ENCODE measurements around the gene USP17L21.
"Not testable (repeated sequence)": the region's sequence is repeated elsewhere in the genome, so short reads cannot be mapped to it uniquely, and the experiment has no call there.

USP17L21 gene, protein sequence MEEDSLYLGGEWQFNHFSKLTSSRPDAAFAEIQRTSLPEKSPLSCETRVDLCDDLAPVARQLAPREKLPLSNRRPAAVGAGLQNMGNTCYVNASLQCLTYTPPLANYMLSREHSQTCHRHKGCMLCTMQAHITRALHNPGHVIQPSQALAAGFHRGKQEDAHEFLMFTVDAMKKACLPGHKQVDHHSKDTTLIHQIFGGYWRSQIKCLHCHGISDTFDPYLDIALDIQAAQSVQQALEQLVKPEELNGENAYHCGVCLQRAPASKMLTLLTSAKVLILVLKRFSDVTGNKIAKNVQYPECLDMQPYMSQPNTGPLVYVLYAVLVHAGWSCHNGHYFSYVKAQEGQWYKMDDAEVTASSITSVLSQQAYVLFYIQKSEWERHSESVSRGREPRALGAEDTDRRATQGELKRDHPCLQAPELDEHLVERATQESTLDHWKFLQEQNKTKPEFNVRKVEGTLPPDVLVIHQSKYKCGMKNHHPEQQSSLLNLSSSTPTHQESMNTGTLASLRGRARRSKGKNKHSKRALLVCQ

DNA sequence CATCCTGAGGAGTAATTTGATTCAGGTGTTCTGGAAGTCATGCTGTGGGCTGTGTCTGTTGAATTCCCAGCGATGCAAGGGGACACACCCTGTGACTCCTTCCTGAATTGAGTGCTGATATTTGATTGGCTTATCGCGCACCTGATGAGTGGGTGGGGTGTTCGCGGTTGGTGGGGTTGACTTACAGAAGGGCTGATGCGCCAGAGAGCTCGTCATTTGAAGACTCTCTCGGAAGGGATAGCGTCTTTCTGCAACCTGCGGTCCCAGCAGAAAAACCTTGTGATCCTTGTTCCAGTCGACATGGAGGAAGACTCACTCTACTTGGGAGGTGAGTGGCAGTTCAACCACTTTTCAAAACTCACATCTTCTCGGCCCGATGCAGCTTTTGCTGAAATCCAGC lies at the start of gene USP17L21:
TSS of gene USP17L21 (plus strand) at position 301 of the 400 bp plus-strand sequence. CDS start at position 301, 0 bp downstream.
- DNase-seq (ENCODE audit: low spot score): not testable (repeated sequence)

DNA sequence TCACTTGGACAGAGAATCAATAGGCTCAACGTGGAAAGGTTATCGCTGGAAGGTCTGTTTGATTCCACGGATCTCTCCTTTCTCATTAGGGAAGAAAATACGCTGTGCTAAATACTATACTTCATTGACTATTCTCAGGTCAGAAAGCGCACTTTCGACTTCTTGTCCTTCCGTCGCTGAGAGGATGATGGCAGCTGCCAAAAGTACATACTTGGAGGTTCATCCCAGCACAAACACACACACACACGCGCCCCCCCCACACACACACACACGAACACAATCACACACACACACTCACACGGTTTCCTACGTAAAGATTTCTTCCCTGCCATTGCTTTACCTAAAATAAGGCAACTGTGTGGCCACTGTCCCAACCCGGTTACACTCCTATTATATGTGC lies 48.0 kb upstream of the USP17L21 start:
- not testable (repeated sequence) for DNase-seq (ENCODE audit: low spot score)

DNA sequence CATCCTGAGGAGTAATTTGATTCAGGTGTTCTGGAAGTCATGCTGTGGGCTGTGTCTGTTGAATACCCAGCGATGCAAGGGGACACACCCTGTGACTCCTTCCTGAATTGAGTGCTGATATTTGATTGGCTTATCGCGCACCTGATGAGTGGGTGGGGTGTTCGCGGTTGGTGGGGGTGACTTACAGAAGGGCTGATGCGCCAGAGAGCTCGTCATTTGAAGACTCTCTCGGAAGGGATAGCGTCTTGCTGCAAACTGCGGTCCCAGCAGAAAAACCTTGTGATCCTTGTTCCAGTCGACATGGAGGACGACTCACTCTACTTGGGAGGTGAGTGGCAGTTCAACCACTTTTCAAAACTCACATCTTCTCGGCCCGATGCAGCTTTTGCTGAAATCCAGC lies 47.6 kb upstream of the USP17L21 start, which contains the start of gene USP17L11:
TSS of gene USP17L11 (plus strand) at position 301 of the 400 bp plus-strand sequence. CDS start at position 301, 0 bp downstream.
- not testable (repeated sequence) for DNase-seq (ENCODE audit: low spot score)

DNA sequence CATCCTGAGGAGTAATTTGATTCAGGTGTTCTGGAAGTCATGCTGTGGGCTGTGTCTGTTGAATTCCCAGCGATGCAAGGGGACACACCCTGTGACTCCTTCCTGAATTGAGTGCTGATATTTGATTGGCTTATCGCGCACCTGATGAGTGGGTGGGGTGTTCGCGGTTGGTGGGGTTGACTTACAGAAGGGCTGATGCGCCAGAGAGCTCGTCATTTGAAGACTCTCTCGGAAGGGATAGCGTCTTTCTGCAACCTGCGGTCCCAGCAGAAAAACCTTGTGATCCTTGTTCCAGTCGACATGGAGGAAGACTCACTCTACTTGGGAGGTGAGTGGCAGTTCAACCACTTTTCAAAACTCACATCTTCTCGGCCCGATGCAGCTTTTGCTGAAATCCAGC lies 42.8 kb upstream of the USP17L21 start, which contains the start of gene USP17L12:
TSS of gene USP17L12 (plus strand) at position 301 of the 400 bp plus-strand sequence. CDS start at position 301, 0 bp downstream.
- not testable (repeated sequence) for DNase-seq (ENCODE audit: low spot score)

DNA sequence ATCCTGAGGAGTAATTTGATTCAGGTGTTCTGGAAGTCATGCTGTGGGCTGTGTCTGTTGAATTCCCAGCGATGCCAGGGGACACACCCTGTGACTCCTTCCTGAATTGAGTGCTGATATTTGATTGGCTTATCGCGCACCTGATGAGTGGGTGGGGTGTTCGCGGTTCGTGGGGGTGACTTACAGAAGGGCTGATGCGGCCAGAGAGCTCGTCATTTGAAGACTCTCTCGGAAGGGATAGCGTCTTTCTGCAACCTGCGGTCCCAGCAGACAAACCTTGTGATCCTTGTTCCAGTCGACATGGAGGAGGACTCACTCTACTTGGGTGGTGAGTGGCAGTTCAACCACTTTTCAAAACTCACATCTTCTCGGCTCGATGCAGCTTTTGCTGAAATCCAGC lies 38.1 kb upstream of the USP17L21 start, which contains the start of gene USP17L13:
TSS of gene USP17L13 (plus strand) at position 301 of the 400 bp plus-strand sequence. CDS start at position 301, 0 bp downstream.
- not testable (repeated sequence) for DNase-seq (ENCODE audit: low spot score)

DNA sequence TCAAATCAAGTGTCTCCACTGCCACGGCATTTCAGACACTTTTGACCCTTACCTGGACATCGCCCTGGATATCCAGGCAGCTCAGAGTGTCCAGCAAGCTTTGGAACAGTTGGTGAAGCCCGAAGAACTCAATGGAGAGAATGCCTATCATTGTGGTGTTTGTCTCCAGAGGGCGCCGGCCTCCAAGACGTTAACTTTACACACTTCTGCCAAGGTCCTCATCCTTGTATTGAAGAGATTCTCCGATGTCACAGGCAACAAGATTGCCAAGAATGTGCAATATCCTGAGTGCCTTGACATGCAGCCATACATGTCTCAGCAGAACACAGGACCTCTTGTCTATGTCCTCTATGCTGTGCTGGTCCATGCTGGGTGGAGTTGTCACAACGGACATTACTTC lies 32.4 kb upstream of the USP17L21 start:
- not testable (repeated sequence) for DNase-seq (ENCODE audit: low spot score)

DNA sequence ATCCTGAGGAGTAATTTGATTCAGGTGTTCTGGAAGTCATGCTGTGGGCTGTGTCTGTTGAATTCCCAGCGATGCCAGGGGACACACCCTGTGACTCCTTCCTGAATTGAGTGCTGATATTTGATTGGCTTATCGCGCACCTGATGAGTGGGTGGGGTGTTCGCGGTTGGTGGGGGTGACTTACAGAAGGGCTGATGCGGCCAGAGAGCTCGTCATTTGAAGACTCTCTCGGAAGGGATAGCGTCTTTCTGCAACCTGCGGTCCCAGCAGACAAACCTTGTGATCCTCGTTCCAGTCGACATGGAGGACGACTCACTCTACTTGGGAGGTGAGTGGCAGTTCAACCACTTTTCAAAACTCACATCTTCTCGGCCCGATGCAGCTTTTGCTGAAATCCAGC lies 28.6 kb upstream of the USP17L21 start, which contains the start of gene USP17L15:
TSS of gene USP17L15 (plus strand) at position 301 of the 400 bp plus-strand sequence. CDS start at position 301, 0 bp downstream.
- not testable (repeated sequence) for DNase-seq (ENCODE audit: low spot score)

DNA sequence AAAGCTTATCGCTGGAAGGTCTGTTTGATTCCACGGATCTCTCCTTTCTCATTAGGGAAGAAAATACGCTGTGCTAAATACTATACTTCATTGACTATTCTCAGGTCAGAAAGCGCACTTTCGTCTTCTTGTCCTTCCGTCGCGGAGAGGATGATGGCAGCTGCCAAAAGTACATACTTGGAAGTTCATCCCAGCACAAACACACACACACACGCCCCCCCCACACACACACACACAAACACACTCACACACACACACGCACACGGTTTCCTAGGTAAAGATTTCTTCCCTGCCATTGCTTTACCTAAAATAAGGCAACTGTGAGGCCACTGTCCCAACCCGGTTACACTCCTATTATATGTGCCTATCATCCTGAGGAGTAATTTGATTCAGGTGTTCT lies 24.2 kb upstream of the USP17L21 start:
- peak; percentile 0 for DNase-seq (ENCODE audit: low spot score)

DNA sequence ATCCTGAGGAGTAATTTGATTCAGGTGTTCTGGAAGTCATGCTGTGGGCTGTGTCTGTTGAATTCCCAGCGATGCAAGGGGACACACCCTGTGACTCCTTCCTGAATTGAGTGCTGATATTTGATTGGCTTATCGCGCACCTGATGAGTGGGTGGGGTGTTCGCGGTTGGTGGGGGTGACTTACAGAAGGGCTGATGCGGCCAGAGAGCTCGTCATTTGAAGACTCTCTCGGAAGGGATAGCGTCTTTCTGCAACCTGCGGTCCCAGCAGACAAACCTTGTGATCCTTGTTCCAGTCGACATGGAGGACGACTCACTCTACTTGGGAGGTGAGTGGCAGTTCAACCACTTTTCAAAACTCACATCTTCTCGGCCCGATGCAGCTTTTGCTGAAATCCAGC lies 19.1 kb upstream of the USP17L21 start, which contains the start of gene USP17L17:
TSS of gene USP17L17 (plus strand) at position 301 of the 400 bp plus-strand sequence. CDS start at position 301, 0 bp downstream.
- DNase-seq (ENCODE audit: low spot score): not testable (repeated sequence)

DNA sequence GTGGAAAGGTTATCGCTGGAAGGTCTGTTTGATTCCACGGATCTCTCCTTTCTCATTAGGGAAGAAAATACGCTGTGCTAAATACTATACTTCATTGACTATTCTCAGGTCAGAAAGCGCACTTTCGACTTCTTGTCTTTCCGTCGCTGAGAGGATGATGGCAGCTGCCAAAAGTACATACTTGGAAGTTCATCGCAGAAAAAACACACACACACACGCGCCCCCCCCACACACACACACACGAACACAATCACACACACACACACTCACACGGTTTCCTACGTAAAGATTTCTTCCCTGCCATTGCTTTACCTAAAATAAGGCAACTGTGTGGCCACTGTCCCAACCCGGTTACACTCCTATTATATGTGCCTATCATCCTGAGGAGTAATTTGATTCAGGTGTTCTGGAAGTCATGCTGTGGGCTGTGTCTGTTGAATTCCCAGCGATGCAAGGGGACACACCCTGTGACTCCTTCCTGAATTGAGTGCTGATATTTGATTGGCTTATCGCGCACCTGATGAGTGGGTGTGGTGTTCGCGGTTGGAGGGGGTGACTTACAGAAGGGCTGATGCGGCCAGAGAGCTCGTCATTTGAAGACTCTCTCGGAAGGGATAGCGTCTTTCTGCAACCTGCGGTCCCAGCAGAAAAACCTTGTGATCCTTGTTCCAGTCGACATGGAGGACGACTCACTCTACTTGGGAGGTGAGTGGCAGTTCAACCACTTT lies 14.6 kb upstream of the USP17L21 start, which contains the start of gene USP17L18:
TSS of gene USP17L18 (plus strand) at position 678 of the 728 bp plus-strand sequence. CDS start at position 678, 0 bp downstream.
- DNase-seq (ENCODE audit: low spot score): peak; percentile 55

DNA sequence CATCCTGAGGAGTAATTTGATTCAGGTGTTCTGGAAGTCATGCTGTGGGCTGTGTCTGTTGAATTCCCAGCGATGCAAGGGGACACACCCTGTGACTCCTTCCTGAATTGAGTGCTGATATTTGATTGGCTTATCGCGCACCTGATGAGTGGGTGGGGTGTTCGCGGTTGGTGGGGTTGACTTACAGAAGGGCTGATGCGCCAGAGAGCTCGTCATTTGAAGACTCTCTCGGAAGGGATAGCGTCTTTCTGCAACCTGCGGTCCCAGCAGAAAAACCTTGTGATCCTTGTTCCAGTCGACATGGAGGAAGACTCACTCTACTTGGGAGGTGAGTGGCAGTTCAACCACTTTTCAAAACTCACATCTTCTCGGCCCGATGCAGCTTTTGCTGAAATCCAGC lies 9.6 kb upstream of the USP17L21 start, which contains the start of gene USP17L19:
TSS of gene USP17L19 (plus strand) at position 301 of the 400 bp plus-strand sequence. CDS start at position 301, 0 bp downstream.
- not testable (repeated sequence) for DNase-seq (ENCODE audit: low spot score)

DNA sequence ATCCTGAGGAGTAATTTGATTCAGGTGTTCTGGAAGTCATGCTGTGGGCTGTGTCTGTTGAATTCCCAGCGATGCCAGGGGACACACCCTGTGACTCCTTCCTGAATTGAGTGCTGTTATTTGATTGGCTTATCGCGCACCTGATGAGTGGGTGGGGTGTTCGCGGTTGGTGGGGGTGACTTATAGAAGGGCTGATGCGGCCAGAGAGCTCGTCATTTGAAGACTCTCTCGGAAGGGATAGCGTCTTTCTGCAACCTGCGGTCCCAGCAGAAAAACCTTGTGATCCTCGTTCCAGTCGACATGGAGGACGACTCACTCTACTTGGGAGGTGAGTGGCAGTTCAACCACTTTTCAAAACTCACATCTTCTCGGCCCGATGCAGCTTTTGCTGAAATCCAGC lies 4.8 kb upstream of the USP17L21 start, which contains the start of gene USP17L20:
TSS of gene USP17L20 (plus strand) at position 301 of the 400 bp plus-strand sequence. CDS start at position 301, 0 bp downstream.
- DNase-seq (ENCODE audit: low spot score): not testable (repeated sequence)

DNA sequence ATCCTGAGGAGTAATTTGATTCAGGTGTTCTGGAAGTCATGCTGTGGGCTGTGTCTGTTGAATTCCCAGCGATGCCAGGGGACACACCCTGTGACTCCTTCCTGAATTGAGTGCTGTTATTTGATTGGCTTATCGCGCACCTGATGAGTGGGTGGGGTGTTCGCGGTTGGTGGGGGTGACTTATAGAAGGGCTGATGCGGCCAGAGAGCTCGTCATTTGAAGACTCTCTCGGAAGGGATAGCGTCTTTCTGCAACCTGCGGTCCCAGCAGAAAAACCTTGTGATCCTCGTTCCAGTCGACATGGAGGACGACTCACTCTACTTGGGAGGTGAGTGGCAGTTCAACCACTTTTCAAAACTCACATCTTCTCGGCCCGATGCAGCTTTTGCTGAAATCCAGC lies 4.6 kb downstream of the USP17L21 start, which contains the start of gene USP17L22:
TSS of gene USP17L22 (plus strand) at position 301 of the 400 bp plus-strand sequence. CDS start at position 301, 0 bp downstream.
- DNase-seq (ENCODE audit: low spot score): not testable (repeated sequence)

DNA sequence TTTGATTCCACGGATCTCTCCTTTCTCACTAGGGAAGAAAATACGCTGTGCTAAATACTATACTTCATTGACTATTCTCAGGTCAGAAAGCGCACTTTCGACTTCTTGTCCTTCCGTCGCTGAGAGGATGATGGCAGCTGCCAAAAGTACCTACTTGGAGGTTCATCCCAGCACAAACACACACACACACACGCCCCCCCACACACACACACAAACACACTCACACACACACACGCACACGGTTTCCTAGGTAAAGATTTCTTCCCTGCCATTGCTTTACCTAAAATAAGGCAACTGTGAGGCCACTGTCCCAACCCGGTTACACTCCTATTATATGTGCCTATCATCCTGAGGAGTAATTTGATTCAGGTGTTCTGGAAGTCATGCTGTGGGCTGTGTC lies 9.0 kb downstream of the USP17L21 start:
- DNase-seq (ENCODE audit: low spot score): not testable (repeated sequence)
